ENCODE data around the gene RGCC.

Gene RGCC

GRCh38 chr13:41465241-41465847, 8.0 kb downstream of the RGCC start:
- TF ChIP-seq CTCF (IDR thresholded peaks at IDR 0.05; ENCODE audit: low read depth, low read length, missing control alignments) = no peak
- H3K4me3 ChIP-seq (ENCODE audit: low read depth, low read length) = no peak overlapping the region
- peak; percentile 92 for DNase-seq (ENCODE audit: low read depth)

GRCh38 chr13:41465898-41466320, 8.6 kb downstream of the RGCC start:
- no peak for DNase-seq (ENCODE audit: low read depth)

GRCh38 chr13:41467425-41467945, 10.1 kb downstream of the RGCC start:
- DNase-seq (ENCODE audit: low read depth) = no peak
- no peak for TF ChIP-seq CTCF (IDR thresholded peaks at IDR 0.05; ENCODE audit: low read depth, low read length, missing control alignments)
- H3K4me3 ChIP-seq (ENCODE audit: low read depth, low read length) = no peak overlapping the region

More at GRCh38 chr13:41465898-41466320, 8.6 kb downstream of the RGCC start:
- no peak for TF ChIP-seq CTCF (IDR thresholded peaks at IDR 0.05; ENCODE audit: low read depth, low read length, missing control alignments)
- H3K4me3 ChIP-seq (ENCODE audit: low read depth, low read length) = no peak overlapping the region

- no peak for DNase-seq (ENCODE audit: low read depth)
- H3K4me3 ChIP-seq (ENCODE audit: low read depth, low read length) = no peak overlapping the region
- TF ChIP-seq CTCF (IDR thresholded peaks at IDR 0.05; ENCODE audit: low read depth, low read length, missing control alignments) = no peak
Measured at GRCh38 chr13:41468631-41469030, 11.3 kb downstream of the RGCC start.

- TF ChIP-seq CTCF (IDR thresholded peaks at IDR 0.05; ENCODE audit: low read depth, low read length, missing control alignments) = no peak
- H3K4me3 ChIP-seq (ENCODE audit: low read depth, low read length) = no peak overlapping the region
- no peak for DNase-seq (ENCODE audit: low read depth)
Measured at GRCh38 chr13:41470196-41470595, 12.8 kb downstream of the RGCC start.

GRCh38 chr13:41471785-41472184, 14.4 kb downstream of the RGCC start:
- no peak overlapping the region for H3K4me3 ChIP-seq (ENCODE audit: low read depth, low read length)
- no peak for DNase-seq (ENCODE audit: low read depth)
- TF ChIP-seq CTCF (IDR thresholded peaks at IDR 0.05; ENCODE audit: low read depth, low read length, missing control alignments) = no peak

GRCh38 chr13:41487222-41487621, 29.9 kb downstream of the RGCC start:
- no peak for DNase-seq (ENCODE audit: low read depth)
- H3K4me3 ChIP-seq (ENCODE audit: low read depth, low read length) = no peak overlapping the region
- TF ChIP-seq CTCF (IDR thresholded peaks at IDR 0.05; ENCODE audit: low read depth, low read length, missing control alignments) = no peak

All from GM12864 (cell line).